GM21526 (cell line): Measurements from ENCODE around the gene KCNK5.
A peak's percentile ranks its signal among the peaks of the same experiment; 100 is the strongest.

Experiments
- ATAC-seq: cut with Tn5 transposase; IDR thresholded peaks from one replicate; pipeline ENCODE4 v1.9.1; 2021; ENCODE audit warnings: moderate library complexity; ENCODE audit not compliant: unreplicated experiment, low FRiP score

The KCNK5 gene

DNA sequence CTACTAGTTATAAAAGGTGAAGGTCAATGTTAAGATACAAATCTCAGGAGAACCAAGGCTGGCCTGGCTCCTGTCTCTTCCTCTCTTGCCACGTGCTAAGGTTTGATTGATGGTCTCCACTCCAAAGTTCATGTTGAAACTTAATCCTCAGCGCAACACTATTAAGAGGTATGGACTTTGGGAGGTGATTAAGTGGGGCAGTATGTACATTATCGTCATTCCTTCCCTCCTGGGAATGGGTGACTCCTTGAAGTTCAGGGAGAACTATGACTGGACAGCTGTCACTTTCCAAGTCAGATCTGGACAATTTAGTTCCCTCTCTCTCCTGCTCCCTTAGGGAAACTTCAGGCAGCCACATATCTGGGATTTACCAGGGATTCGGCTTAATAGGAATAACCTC is 50.5 kb downstream of the KCNK5 start:
- ATAC-seq, result no peak

DNA sequence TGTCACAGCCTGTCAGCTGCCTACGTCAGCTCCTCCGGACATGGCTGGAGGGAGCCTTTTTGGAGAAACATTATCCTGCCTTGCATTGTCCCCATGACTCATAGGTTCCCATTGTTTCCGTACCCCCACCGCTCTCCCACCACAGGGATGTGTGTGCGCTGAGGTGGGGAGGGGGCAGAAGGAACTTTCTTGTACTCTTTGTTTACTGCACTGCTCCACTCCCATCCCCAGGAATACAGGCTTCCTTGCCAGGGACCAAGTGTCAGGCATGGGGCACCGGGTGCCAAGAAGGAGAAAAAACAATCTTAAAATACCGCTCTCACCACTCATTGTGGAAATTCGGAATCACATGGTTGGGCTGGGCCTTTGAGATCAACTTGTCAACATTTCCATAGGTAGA is 51.0 kb downstream of the KCNK5 start:
- ATAC-seq, result no peak

DNA sequence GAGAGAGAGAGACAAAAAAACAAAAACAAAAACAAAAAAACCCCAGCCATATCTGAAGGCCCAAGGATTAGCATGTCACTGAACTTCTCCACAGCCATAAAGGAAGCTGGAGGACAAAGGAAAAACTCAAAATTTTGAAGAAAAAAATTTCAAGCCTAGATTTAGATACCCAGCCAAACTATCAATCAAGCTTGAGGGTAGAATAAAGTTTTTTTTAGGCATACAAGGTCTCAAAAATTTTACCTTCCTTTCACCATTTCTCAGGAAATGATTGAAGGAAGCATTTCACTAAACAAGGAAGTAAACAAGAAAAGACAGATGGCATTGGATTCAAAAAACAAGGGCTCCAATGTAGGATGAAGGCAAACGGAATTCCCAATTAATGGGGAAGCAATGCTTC is 52.1 kb downstream of the KCNK5 start:
- no peak for ATAC-seq

DNA sequence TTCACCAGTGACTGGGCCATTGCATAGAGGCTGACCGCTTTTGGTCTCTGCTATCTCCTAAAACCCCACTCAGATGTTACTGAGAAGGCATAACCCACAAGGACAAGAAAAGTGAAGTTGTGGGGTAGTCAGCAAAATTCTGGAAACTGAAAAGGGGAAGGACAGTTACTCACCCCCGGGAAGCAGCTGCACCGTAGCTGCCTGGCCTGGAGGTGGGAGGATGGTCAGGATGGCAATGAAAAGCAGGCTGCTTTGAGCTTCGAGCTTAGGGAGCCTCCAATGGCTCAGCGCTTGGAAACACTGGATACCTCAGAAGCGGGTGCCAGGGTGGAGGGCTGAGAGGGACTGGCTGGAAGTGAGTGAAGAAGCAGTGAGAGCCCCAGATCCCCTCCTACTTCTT is 56.0 kb downstream of the KCNK5 start:
- ATAC-seq, result no peak

DNA sequence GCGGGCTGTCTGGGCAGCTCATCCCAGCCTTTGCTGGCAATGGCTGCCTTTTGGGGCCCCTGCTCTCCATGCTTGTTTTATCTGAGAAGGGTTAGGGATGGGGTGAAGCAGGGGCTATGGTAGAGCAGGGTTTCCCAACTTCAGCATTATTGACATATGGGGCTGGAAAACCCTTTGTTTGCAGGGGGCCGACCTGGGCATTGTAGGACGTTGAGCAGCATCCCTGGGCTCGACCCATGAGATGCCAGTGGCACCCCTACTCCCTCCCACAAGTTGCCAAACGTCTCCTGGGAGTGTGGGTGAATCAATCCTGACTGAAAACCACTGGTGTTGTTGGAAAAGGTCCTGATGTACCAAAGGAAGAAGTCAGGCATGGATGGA is 56.9 kb downstream of the KCNK5 start:
- ATAC-seq, result no peak

DNA sequence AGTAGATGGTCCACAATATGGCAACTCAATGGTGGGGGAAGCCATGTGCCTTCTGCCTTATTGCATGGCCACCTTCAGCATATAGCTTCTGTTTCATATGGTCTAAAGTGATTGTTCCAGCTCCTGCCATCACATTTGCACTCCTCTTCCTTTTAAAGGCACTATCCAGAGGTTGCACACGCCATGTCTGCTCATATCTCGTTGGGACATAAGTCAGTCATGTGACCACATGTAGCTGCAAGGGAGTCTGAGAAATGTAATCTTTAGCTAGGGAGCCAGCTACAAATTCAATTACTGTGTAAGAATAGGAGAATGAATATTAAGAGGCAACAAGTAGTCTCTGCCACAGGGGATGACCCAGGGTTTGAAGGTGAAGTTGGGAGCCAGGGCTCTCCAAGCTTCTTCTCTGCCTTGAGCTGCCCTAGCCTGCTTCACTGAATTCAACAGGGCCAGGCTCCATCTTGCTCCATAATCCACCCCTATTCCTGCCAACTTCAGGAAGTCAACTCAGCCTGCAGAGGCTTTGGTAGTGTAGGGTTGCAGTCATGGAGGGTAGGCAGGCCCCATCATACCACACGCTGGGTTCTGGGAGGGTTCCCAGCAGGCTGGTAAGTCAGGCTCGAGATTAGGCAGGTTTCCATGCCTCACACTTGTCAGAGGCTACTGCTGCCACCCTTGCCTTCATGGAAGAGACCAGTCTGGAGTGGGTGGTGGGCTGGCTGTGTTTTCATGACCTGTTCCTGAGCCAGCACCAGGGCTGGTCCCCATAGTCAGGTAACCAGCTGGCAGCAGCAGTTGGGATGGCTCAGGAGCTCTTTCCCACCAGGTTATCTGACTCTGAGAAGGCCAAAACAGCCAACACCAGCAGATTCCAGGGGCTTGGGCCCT is 57.5 kb downstream of the KCNK5 start:
- ATAC-seq, result no peak

DNA sequence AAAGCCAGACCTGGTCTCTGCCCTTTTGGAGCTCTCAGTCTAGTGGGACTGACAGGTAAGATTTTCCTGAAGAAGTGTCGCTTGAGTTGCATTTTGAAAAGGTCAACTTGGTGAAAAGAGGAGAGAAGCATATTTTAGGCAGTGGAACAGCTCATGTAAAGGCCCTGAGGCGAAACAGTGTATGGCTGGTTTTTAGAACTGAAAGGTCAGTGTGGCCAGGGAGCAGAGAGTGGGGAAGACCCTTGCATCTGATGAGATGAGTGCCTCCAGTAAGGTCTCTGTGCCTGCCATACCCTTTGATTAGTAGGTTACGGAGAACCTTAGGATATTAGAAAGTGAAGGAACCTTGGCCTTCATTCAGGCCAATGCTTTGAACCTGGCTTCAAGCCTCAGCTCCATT is 58.4 kb downstream of the KCNK5 start:
- no peak for ATAC-seq

DNA sequence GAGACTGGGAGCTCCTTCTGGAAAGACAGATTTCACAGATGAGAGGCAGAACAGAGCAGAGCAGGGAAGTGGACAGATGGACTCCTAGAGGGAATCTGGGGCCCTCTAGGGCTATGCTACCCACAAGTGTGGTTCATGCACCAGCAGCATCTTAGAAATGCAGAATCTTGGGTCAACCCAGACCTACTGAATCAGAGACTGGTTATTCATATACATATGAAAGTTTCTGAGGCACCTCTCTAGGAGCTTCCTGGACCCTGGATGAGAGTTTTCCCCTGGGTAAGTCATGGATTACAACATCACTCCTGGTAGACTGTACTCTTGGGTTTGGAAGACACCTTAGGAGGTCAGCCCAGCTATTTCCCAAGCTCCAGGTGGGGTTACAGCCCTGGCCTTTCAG is 58.9 kb downstream of the KCNK5 start:
- ATAC-seq, result no peak

DNA sequence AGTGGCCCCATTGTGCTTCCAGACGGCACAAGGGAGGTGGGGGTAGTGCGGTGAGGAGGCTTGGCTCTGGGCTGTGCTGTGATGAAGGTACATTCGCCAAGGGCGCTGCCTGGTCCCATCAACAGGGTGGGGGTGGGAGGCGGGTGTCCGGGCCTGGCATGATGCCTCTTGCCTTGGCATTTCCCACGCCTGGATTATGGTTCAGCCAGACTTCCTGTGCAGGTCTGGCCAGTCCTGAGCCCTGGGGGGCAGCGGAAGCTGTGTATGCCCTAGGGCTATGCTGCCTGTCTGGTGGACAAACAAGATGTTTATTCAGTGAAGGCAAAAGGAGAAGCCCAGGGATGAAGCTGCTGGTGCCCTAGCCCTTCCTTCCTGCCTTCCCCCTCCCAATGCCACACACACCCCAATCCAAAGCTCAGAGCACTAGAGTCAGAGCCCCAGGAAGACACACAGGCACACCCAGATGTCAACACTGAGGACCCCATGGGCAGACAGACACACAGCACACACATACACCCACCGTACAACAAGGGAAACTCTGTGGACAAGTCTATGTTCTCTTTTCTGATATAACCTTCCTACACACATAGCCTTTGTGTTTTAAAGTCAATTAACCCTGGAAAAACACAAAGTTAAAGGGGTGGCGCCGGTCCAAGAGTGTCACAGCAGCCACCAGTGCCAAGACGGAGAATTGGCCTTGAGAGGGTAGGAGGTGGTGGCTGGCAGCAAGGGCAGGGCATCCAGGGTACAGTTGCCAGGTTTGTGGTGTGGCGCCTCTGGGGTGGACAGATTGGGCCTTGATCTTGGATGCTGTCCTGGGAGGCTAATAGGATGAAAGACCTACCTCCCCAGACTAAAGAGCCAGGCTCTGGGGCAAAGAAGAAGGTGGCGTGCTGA is 59.6 kb downstream of the KCNK5 start:
- no peak for ATAC-seq

DNA sequence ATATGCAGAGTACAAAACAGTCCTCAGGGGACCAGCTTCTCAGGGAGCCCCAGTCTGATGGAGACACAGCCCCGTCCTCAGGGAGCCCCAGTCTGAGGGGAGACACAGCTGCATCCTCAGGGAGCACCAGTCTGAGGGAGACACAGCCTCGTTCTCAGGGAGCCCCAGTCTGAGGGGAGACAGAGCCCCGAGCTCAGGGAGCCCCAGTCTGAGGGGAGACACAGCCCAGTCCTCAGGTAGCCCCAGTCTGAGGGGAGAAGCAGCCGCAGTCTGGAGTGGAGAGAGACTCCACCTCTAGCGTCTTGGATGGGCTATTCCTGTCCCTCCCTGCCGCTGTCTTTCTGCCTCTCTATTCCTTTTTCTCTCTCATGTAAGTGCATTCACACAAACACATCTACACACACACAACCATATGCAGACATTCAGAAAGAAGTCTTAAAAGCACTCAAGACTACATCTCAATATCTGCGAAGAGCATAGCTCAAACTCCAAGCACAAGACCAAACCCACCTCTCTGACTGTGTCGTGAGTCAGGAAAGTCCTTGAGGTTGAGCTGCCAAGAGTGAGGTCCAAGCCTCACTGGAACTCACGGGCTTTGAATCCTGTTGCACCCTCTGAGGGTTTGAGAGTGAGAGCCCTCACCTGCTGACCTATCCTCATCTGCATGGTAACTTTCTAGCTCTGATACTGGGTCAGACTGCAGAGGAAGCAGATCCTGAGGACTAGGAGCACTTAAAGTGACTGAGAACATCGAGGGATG is 61.2 kb downstream of the KCNK5 start:
- ATAC-seq, result no peak

DNA sequence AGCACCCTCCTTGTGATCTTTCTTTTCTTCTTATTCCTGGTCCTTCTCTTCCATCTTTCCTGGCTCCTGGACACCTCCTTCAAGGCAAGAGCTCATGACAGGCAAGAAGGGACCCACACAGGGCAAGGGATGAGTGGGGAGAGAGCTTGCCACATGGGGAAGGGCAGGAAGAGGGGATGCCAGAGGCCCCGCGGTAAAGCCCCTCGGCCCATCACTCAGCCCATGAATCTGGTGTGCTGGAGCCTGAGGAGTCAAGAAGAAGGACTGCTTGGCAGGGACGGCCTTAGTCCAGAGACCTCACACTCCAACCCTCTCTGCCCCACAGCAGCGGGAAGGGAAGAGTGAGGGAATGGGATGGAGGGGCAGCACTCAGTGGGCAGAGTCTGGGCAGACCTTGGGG is 62.0 kb downstream of the KCNK5 start:
- ATAC-seq, result no peak

DNA sequence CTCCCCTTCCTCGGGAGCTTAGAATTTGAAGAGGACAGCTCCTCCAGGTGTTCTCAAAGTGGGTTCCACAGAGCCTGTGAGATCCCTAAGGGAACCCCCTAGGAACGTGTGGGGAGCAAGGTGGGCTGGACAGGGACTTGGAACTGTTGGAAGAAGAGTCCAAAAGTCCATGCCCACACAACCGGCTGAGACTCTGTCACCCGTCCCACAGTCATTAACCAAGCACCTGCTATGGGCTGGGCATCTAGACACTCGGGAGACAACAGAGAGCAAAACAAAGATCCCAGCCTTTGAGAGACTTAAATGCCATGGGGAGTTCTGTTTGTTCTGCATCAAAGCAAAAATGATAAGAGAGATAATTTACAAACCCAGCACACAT is 62.4 kb downstream of the KCNK5 start:
- ATAC-seq, result no peak

DNA sequence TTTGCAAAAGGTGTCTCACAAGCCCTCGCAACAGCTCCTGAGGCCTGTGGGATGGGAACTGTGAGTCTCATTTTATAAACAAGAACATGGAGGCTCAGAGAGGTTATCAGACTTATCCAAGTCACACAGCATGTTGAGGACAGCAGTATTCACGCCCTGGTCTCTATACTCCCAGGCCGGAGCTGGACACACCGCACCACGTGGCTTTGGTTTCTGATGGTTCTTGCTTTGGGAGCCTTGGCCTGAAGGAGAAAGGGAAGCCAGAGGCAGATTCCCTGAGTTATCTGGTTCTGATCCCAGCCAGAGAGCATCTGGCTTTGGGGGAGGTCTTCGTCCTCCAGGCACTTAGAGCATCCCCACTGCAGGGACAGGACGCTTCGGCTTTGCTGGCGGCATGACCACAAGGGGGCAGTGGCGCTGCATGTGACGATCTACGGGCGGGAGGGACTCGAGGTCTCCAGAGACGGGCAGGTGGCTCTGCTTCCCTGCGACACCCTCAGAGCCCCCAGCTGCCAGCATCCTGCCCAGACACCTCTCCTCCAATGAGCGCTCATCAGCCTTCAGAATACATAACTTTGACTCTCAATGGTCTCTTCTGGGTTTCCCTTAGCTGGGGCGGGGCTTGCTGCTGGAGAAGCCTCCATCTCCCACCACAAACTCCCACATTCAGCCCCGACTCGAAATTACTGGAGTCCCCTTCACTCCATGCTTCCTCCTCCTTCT is 62.9 kb downstream of the KCNK5 start:
- ATAC-seq, result peak; percentile 55

DNA sequence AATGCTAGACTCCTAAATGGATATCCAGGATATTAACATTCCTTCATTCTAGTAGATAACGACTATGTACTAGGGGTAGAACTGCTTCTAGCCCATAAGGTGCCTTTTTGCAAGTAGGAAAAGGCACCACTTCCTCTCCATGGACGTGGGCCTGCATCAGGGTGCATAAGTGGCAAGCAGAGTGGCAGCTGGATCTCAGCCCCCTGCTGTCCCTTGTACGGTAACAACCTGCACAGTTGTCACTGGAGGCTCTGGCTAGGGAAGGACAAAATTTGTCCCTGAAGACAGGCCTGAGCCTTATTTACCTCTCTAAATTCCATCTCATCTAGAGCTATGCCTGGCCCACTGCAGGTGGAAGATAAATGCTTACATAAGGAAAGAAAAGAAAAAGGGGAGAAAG is 71.8 kb downstream of the KCNK5 start:
- ATAC-seq, result no peak

DNA sequence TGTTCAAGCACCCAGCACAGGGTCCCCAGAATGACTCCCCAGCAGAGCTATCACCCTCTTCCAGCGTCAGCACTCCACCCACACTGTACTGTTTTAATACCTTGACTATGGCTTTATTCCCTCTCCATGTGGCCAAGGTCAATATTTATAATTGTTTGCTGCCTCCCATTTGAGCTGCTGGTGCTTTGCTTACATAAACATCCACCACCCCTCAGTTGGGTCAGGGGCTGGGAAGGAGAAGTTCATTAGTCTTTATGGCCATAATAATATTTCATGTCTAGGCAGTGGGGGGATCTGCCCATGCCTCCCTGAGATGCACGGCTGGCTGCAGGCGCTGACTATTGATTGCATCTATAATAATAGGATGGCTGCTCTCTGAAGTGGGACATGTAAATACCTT is 72.5 kb downstream of the KCNK5 start:
- ATAC-seq, result no peak

DNA sequence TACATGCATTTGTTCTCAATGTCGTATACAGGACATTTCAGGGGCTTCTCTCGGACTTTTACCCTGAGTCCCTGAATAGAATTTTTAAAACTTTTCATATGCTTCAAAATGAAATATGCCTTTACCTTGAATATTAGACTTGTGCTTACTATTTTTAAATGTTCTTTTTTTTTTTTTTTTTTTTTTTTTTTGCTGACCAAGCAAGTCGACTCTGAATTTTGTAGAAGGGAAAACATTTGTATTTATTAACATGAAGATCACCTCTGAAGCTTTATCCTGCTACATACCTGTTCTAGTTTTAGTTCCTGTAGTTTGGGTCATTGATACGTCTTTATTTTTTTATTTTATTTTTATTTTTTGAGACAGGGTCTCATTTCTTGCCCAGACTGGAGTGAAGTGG is 74.6 kb downstream of the KCNK5 start:
- no peak for ATAC-seq

DNA sequence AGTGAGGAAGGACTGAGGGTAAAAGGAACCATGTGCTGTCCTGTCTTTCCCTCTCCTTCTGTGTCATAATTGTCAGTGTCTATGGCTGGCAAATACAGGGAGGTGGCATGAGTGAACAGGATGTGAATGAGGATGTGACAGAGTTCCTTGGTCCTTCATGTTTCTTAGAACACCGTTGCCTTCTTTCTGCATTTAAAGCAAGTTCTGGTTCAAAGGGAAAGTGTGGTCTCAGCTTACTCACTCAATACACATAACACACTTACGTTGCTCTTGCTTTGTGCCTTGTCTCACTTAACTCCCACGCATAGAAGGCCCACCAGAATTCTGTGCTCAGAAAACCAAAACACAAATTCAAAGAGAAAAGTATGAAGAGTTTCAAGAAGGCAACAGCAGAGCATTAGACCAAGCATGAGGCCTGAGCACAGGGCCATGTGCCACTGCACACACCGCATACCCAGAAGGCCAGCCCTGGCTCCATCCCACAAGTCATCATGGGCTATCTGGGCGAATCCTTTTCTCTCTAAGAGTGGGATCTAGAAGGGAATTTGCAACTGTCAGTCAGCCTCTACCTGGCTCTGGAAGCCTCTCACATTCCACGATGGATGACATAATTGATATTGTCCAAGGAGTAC is 75.4 kb downstream of the KCNK5 start:
- ATAC-seq, result no peak

DNA sequence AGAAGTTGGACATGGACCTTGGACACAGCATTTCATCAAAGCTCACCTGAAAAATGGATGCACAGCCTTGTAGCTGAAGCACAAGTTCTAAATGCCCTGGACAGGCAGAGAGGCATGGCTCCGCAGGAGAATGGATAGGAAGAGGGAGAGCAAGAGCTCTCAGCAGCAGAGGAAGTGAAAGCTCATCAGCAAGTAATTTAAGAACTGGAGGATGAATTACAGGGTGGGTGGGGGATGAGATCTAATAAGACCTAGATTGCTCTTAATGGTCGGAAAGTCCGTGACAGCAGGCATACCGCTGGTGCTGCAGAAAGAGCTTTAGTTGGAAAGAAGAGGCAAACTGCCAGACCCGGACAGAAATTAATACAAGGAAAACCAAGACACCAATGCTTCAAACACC is 77.0 kb downstream of the KCNK5 start:
- no peak for ATAC-seq

DNA sequence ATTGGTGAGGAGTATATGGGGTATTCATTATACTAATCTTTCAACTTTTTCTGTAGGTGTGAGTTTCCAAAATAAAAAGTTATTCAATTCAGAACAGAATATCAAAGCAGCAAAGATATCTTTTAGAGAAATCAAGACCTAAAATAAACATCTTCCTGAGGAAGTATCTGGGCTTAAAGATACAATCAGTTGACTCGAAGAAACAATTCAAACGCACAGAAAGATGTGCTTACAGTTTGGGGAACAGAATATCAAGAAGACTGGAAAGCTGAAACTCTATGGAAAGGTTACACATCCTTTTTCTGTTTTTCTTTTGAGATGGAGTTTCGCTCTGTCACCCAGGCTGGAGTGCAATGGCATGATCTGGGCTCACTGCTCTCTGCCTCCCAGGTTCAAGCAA is 78.1 kb downstream of the KCNK5 start:
- no peak for ATAC-seq
